SW480 (cell line): Measurements from ENCODE around the gene PATZ1.

Experiments used
- DNase-seq: peaks from one replicate; pipeline ENCODE4 v3.0.0-alpha.2; 2016; ENCODE audit warnings: low spot score

The PATZ1 gene

GRCh38 chr22:31313366-31314147 is 32.6 kb downstream of the PATZ1 start:
- peak; percentile 37 for DNase-seq

GRCh38 chr22:31308181-31308580 is 38.0 kb downstream of the PATZ1 start:
- no peak for DNase-seq

DNA sequence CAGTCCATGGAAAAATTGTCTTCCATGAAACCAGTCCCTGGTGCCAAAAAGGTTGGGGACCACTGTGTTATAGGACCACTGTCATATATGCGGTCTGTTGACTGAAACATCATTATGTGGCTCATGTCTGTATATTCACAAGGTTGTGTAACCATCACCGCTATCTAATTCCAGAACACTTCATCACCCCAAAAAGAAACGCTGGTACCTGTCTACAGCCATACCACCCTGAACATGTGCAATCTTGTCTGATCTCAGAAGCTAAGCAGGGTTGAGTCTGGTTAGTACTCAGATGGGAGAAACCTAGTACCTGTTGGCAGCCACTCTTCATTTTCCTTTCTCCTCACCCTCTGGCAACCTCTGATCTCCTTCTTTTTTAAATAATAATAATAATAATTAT is 41.0 kb downstream of the PATZ1 start:
- DNase-seq: no peak

DNA sequence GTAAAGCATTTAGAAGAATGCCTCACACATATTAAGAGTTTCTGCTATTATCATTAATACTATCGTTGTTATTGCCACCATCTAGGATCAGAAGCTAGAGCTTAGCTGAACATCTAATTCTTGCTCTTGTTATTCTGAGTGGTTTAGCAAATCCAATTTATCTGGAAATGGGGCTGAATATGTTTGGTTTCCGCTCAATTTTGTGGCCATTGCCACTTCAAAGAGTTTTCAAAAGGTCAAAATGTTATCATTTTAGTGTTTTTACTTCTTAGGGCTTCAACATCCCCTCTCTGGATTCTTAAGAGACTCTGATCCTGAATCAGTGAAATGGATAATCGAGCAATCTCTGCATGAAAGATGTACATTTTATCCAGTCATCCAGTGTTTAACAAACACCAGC is 43.6 kb downstream of the PATZ1 start:
- DNase-seq: no peak

DNA sequence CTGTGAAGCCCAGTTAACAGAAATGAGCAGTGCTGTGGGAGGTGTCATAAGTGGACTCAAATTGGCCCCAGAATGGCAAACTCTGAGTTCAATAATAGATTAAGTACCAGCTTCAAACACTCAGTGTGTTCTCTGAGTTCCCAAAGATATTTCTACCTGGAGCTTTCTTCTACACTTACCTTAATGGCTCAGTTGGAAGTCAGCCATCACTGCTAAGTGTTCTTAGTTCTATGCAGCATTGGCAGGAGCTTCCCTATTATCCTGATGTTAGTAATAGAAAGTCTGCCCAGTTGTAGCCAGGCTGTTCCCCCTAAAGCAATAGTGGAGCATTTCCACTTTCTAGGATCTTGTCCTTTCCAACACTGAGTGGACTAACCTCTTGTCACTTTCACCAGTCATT is 44.1 kb downstream of the PATZ1 start:
- DNase-seq: no peak

DNA sequence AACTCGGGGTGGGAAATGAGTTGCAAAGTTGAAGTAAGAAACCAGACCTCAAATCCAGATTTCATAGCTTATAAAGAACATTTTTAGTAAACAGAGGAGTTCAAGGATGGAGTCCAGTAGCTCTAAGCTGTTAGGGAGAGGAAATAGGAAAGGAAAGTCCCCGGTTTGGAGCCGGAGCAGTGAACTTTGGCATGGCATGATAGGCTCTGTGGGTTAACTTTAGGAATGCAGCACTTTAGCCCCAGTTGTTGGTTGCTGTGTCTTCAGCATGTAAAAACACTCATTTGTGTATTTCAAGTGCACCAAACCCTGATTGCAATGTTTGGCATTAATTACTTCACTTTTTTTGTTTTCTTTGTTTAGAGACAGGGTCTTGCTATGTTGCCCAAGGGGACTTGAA is 45.2 kb downstream of the PATZ1 start:
- no peak for DNase-seq

- DNase-seq: no peak
Measured at GRCh38 chr22:31295831-31296657, 50.1 kb downstream of the PATZ1 start.

GRCh38 chr22:31295360-31295759 is 50.8 kb downstream of the PATZ1 start:
- DNase-seq: no peak

- peak; percentile 78 for DNase-seq
Measured at GRCh38 chr22:31292236-31292989, 53.7 kb downstream of the PATZ1 start, which contains the start of gene PIK3IP1. Gene PIK3IP1, minus strand, starts transcription at chr22:31292488. Its CDS starts 144 bp downstream, at chr22:31292344.

DNA sequence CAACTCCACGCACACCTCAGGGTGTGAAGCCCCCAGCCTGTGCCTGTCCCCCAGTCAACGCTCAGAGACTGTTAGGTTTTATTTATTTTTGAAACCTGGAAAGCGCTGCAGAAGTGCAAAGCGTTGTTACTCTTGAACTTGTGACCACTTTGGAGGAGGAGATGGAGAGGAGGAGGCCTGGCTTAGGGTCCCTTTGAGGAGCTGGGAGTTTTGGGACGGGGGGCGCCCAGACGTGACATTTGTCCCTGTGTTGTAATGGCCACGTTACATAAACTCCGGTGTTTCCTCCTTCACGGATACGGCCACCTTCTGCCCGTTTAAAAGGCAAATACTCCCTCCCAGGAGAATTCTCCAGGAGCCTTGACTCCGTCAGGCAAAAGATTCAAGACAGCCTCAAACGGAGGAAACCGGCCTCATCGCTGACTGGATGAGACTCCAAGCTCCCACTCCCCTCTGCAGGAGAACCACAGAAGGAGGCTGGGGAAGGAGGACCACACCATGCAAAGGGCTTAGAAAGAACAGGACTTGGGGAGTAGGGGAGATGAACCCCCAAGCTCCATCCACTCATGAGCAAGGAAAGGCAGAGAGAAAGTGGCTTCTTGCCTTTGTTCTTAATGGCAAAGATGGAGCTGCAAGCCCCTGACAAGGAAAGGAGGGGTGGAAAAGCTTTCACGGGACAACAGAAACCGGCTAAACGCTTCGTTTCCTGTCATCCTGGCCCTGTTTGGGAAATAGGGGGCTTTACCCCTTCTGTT is 54.5 kb downstream of the PATZ1 start:
- DNase-seq: no peak

GRCh38 chr22:31290494-31291471 is 55.4 kb downstream of the PATZ1 start:
- peak; percentile 90 for DNase-seq

DNA sequence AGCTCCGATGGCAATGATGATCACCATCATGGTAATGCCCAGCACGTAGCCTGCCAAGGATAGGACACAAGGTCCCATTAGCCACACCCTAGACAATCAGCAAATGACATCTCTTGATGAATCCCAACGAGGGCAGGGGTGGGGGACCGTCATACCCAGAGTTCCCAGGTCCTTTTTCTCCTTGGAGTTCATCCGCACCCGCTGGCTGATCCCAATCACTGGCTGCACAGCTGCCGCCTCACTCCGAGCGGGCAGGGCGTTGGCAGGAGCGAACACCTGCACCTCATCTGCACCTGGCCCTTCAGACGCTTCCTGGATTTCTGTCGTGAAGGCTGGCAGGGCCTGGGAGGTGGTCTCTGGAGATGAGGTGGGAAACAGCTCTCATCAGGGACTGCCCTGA is 56.8 kb downstream of the PATZ1 start:
- DNase-seq: peak; percentile 44

DNA sequence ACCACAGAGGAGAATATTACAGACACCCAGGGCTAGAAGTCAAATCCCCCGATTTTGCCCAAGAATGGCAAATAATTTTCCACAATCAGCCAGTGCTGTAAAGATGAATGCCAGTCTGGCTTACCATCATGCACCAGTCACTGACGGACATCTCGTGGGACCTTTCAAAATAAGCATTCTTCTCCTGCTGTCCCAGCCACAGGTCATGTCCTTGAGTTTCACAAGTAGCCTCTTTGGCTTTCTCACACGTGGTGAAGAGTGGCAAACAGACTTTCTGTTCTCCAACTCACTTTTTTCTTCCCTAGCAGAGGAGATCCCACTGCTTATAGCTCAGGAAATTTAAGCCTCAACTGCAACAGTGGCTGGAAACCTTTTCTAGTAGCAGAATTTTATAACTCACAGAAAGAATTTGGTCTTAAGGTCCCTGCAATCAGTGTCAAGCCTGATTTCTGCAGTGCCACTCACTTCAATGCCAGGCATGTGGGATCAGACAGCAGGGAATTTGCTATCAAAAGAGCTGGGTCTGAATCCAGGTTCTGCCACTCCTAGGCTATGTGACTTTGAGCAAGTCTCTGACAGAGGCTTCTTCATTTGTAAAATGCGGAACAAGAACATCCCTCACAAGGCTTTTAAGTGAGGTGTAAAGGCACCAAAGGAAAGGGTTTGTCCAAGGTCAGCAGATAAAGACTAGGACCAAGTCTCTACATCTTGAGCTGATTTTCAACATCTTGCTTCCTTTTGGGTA is 57.5 kb downstream of the PATZ1 start:
- DNase-seq: no peak

- DNase-seq: no peak
Measured at GRCh38 chr22:31287818-31288495, 58.2 kb downstream of the PATZ1 start.

DNA sequence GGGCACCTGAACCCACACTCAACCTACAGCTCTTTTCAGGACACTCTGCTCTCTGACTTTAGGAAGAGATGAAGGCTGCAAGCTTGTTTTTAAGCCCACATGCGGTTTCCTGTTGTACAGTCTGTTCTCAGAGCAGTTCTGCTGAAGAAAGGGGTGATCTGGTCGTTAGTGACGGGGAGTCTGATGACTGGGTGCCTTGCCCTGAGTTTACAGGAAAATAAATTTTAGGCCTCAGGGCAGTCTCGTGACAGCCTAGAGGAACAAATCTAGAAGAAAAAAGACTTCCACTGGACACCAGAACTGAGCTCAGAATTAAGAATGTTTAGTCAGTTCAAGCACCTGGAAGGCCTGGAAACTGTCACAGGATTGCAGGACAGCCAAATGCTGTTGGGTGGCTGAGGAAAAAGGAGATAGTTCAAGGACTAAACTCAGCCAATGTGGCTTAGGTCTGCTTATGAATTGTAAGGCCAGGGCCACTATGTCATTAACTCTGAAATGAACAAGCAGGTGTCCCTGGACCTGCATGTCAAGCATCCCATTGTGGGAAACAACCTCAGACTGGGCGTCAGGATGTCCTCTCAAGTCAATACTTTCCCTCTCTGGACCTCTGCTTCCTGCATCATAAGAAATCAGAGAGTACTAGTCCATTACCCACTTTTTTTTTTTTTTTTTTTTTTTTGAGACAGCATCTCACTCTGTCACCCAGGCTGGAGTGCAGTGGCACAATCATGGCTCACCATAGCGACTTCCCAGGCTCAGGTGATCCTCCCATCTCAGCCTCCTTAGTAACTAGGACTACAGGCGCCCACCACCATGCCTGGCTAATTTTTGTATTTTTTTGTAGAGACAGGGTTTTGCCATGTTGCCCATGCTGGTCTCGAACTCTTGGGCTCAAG is 59.5 kb downstream of the PATZ1 start:
- no peak for DNase-seq

GRCh38 chr22:31284281-31285155 is 61.6 kb downstream of the PATZ1 start:
- DNase-seq: no peak
